SK-N-SH (cell line): ENCODE data around the gene TOLLIP. TPM values are rescaled to one million over a fixed set of nuclear protein-coding genes. Genes with fewer than 3 reads are reported as not detected.

ENCODE experiments used
- polyA plus RNA-seq, 3 experiments: library from polyadenylated mRNA; depleted of rRNA; stranded (reverse); fragments of >200 nt; gene quantifications; 2 replicates each; pipeline ENCODE4 v1.2.3, GENCODE V29; 2012
- small RNA-seq, 7 experiments: library from RNA; depleted of rRNA; stranded (forward); fragments of <200 nt; gene quantifications; one replicate each; pipeline ENCODE3, GENCODE V24; 2012

TOLLIP gene
- polyA plus RNA-seq, 1 of the 3 experiments (the other 2 are of a cell fraction), result 55.4 TPM

Small RNA genes within 50 kb of the gene (small RNA-seq; reads per million reads assigned to genes)
- 0 reads per million in 7 experiments for gene MIR6744

Other genes starting within 250 kb of the TOLLIP start
- gene MUC2, start 234.8 kb downstream of the TOLLIP start, polyA plus RNA-seq (2012; rRNA removed), result not detected in 2 replicates
- gene MUC5AC, start 151.7 kb downstream of the TOLLIP start, polyA plus RNA-seq (2012; rRNA removed), result not detected in 2 replicates
- gene MUC5B, start 86.6 kb downstream of the TOLLIP start, polyA plus RNA-seq (2012; rRNA removed), result not detected in 2 replicates
- 0.64 and 0.80 TPM in 2 replicates for gene BRSK2, start 80.3 kb upstream of the TOLLIP start, polyA plus RNA-seq (2012; rRNA removed)
- 45.8 and 52.1 TPM in 2 replicates for gene MOB2, start 177.1 kb upstream of the TOLLIP start, polyA plus RNA-seq (2012; rRNA removed)